Endodermal cell (in vitro differentiated cells): ENCODE results near the gene SELENOP. TPM values are rescaled to one million over a fixed set of nuclear protein-coding genes. Genes with fewer than 3 reads are reported as not detected.

Experiments
- DNase-seq: peaks from one replicate; pipeline ENCODE4 v3.0.0-alpha.2; 2017
- H3K27ac ChIP-seq: 2 replicates; pipeline ENCODE4 v1.5.1; 2013; ENCODE audit warnings: mild to moderate bottlenecking, low read depth, low read length, moderate library complexity
- H3K27me3 ChIP-seq: 2 replicates; pipeline ENCODE4 v1.6.1; 2013; ENCODE audit warnings: mild to moderate bottlenecking, low read length, moderate library complexity; ENCODE audit not compliant: insufficient read depth, control insufficient read depth, poor library complexity, severe bottlenecking
- H3K36me3 ChIP-seq: 2 replicates; pipeline ENCODE4 v1.7.0; 2013; ENCODE audit warnings: mild to moderate bottlenecking, low read length, moderate library complexity; ENCODE audit not compliant: control insufficient read depth, insufficient read depth
- H3K4me1 ChIP-seq: one replicate; pipeline ENCODE4 v1.7.0; 2013; ENCODE audit warnings: low read length; ENCODE audit not compliant: control insufficient read depth, insufficient read depth
- H3K4me3 ChIP-seq: 2 replicates; pipeline ENCODE4 v1.5.1; 2013; ENCODE audit warnings: mild to moderate bottlenecking, low read length, moderate library complexity
- H3K9ac ChIP-seq: 2 replicates; pipeline ENCODE4 v1.6.1; 2013; ENCODE audit warnings: mild to moderate bottlenecking, low read length, moderate library complexity; ENCODE audit not compliant: poor library complexity, severe bottlenecking; ENCODE audit errors: extremely low read depth
- H3K9me3 ChIP-seq: 2 replicates; pipeline ENCODE4 v1.6.1; 2013; ENCODE audit warnings: mild to moderate bottlenecking, low read length, moderate library complexity; ENCODE audit not compliant: control insufficient read depth
- H3K27ac Mint-ChIP-seq: 2 replicates; pipeline ENCODE4 v1.8.0; 2020; ENCODE audit warnings: mixed read lengths
- H3K27me3 Mint-ChIP-seq: 2 replicates; pipeline ENCODE4 v1.8.0; 2021; ENCODE audit warnings: mild to moderate bottlenecking, mixed read lengths; ENCODE audit not compliant: insufficient read depth
- H3K36me3 Mint-ChIP-seq: 2 replicates; pipeline ENCODE4 v1.8.0; 2020; ENCODE audit warnings: low read depth, mixed read lengths
- H3K4me1 Mint-ChIP-seq: 2 replicates; pipeline ENCODE4 v1.8.0; 2020; ENCODE audit warnings: mixed read lengths
- H3K4me3 Mint-ChIP-seq: 2 replicates; pipeline ENCODE4 v1.8.0; 2020; ENCODE audit warnings: mild to moderate bottlenecking, moderate library complexity, mixed read lengths
- H3K9me3 Mint-ChIP-seq: 2 replicates; pipeline ENCODE4 v1.8.0; 2020; ENCODE audit warnings: mild to moderate bottlenecking, mixed read lengths
- CTCF ChIP-seq: fragments of 200-600 bp; sonication (generic); conservative IDR thresholded peaks from 2 replicates; pipeline ENCODE4 v1.5.0; 2021; ENCODE audit warnings: antibody characterized with exemption, mild to moderate bottlenecking
- WGBS, 2 experiments: methylation state at CpG; one replicate each; pipeline versions ENCODE4 v1.1.5 to v1.1.7; 2013; ENCODE audit warnings: missing lambda C conversion rate in 2 of 2, mixed read lengths in 1 of 2; ENCODE audit not compliant: insufficient coverage in 1 of 2, insufficient read length in 1 of 2; 5-methylcytosine and 5-hydroxymethylcytosine counted together
- total RNA-seq, 2 donors: library from RNA; stranded (reverse); fragmentation: NEBNext Ultra II Directional in 1 of 2; extraction: Animal tissue kit (Norgen Biotek cat#: 25700) in 1 of 2; gene quantifications; 2 replicates in 1 of 2; 3 replicates in 1 of 2; pipeline ENCODE4 v1.2.1, GENCODE V29; 2021

The SELENOP gene
- total RNA-seq, 2 donors from 2014 or later: 79.8 to 121 TPM

GRCh38 chr5:42787073-42787472 is 24.6 kb downstream of the SELENOP start:
- Mint-ChIP-seq H3K36me3 (peaks cover 7% of the 10 kb centered on the region), H3K27me3 (no peaks in the 10 kb centered on the region), H3K9me3 (peaks cover 33% of the 10 kb centered on the region), H3K27ac (no peak overlapping the region), H3K4me1 (no peaks in the 10 kb centered on the region), H3K4me3 (no peak overlapping the region)
- H3K36me3 ChIP-seq: no peaks in the 10 kb centered on the region
- H3K9me3 ChIP-seq: peaks cover 28% of the 10 kb centered on the region
- TF ChIP-seq CTCF: no peak
- no peak overlapping the region for H3K4me3 ChIP-seq
- no peaks in the 10 kb centered on the region for H3K27me3 ChIP-seq
- H3K4me1 ChIP-seq: no peaks in the 10 kb centered on the region
- H3K27ac ChIP-seq: no peak overlapping the region
- no peak overlapping the region for H3K9ac ChIP-seq
- DNase-seq: no peak

GRCh38 chr5:42785756-42786155 is 25.9 kb downstream of the SELENOP start:
- no peaks in the 10 kb centered on the region for H3K4me1 ChIP-seq
- H3K4me1 Mint-ChIP-seq: no peaks in the 10 kb centered on the region
- peaks cover 33% of the 10 kb centered on the region for H3K9me3 Mint-ChIP-seq
- no peak overlapping the region for H3K27ac Mint-ChIP-seq
- H3K27ac ChIP-seq: no peak overlapping the region
- no peak overlapping the region for H3K4me3 Mint-ChIP-seq
- H3K36me3 ChIP-seq: no peaks in the 10 kb centered on the region
- H3K9me3 ChIP-seq: peaks cover 28% of the 10 kb centered on the region
- H3K36me3 Mint-ChIP-seq: peaks cover 7% of the 10 kb centered on the region
- H3K4me3 ChIP-seq: no peak overlapping the region
- DNase-seq: no peak
- no peaks in the 10 kb centered on the region for H3K27me3 ChIP-seq
- WGBS, 2 experiments: 92% methylated on average over 4 of the region's 4 CpGs; no CpG with 5 or more reads in 1 of the 2 experiments
- no peaks in the 10 kb centered on the region for H3K27me3 Mint-ChIP-seq
- TF ChIP-seq CTCF: no peak
- H3K9ac ChIP-seq: no peak overlapping the region

GRCh38 chr5:42784132-42784531 is 27.6 kb downstream of the SELENOP start:
- 95% methylated on average over 1 of the region's 1 CpG; no CpG with 5 or more reads in 1 of the 2 experiments for WGBS, 2 experiments
- no peak overlapping the region for H3K4me3 Mint-ChIP-seq
- peaks cover 7% of the 10 kb centered on the region for H3K36me3 Mint-ChIP-seq
- Histone ChIP-seq H3K4me3 (no peak overlapping the region), H3K4me1 (no peaks in the 10 kb centered on the region), H3K27ac (no peak overlapping the region), H3K9me3 (peaks cover 28% of the 10 kb centered on the region), H3K27me3 (no peaks in the 10 kb centered on the region), H3K36me3 (no peaks in the 10 kb centered on the region), H3K9ac (no peak overlapping the region)
- H3K27me3 Mint-ChIP-seq: no peaks in the 10 kb centered on the region
- no peak for DNase-seq
- H3K9me3 Mint-ChIP-seq: peaks cover 27% of the 10 kb centered on the region
- H3K4me1 Mint-ChIP-seq: no peaks in the 10 kb centered on the region
- H3K27ac Mint-ChIP-seq: no peak overlapping the region
- no peak for TF ChIP-seq CTCF
